Measurements from ENCODE around the gene GAS2. TPM values are rescaled to one million over a fixed set of nuclear protein-coding genes. Genes with fewer than 3 reads are reported as not detected.

Gene GAS2
- total and polyA plus RNA-seq, 2 of the 4 experiments (the other 2 are of a cell fraction): 0.51 to 0.90 TPM

GRCh38 chr11:22725079-22725478 is 58.7 kb downstream of the GAS2 start:
- POLR2A ChIA-PET (ENCODE audit: unreplicated experiment): no interaction called here
- ATAC-seq (ENCODE audit: low read depth): no peak
- no CpG with 5 or more reads among the region's 3 CpGs for whole genome bisulfite sequencing, 2 experiments (ENCODE audit: extremely low coverage in 2 of 2, insufficient read length in 1 of 2)

More at GRCh38 chr11:22725079-22725478, 58.7 kb downstream of the GAS2 start:
- dilution Hi-C loops (cut with HindIII; ENCODE audit: low sequenced_read_pairs, unreplicated experiment): no loop called here
- Histone ChIP-seq H3K4ac (ENCODE audit: low read depth, low read length) (no peak overlapping the region), H3K56ac (ENCODE audit: extremely low read depth, insufficient read depth, low read length) (no peak overlapping the region), H3K9ac (ENCODE audit: low read depth, low read length) (no peak overlapping the region), H2BK120ac (ENCODE audit: low read depth, low read length) (no peak overlapping the region), H2AFZ (replicated peaks; ENCODE audit: low read length, poor library complexity) (no peak overlapping the region), H3K4me3 (ENCODE audit: insufficient read depth, low read depth, low read length) (no peak overlapping the region), H2BK20ac (ENCODE audit: low read depth, low read length) (no peak overlapping the region), H3K4me2 (ENCODE audit: low read depth, low read length) (no peak overlapping the region), H3K27ac (ENCODE audit: insufficient read depth, low read length) (no peak overlapping the region), H3K14ac (replicated peaks; ENCODE audit: low read depth, low read length) (no peak overlapping the region), H2BK5ac (ENCODE audit: low read depth, low read length, poor library complexity, severe bottlenecking) (no peak overlapping the region), H4K5ac (ENCODE audit: low read depth, low read length) (no peak overlapping the region), H3K79me1 (ENCODE audit: low read depth in 1 of 2, low read length in 2 of 2) (no peaks in the 10 kb centered on the region), H3K9me3 (ENCODE audit: control insufficient read depth, insufficient read depth, low read length) (no peaks in the 10 kb centered on the region), H3K18ac (ENCODE audit: low read depth, low read length) (no peak overlapping the region), H2BK15ac (ENCODE audit: low read depth, low read length) (no peak overlapping the region), H4K8ac (ENCODE audit: low read depth in 2 of 2, low read length in 2 of 2) (no peak overlapping the region), H3K9me1 (ENCODE audit: insufficient read depth, low read length) (no peaks in the 10 kb centered on the region), H3K27me3 (ENCODE audit: control insufficient read depth, insufficient read depth, low read length) (no peaks in the 10 kb centered on the region), H2AK9ac (replicated peaks; ENCODE audit: low read depth, low read length, poor library complexity) (no peak overlapping the region), H2AK5ac (ENCODE audit: low read depth, low read length) (no peak overlapping the region), H4K91ac (ENCODE audit: insufficient read depth, low read depth, low read length) (no peak overlapping the region), H3K23ac (ENCODE audit: low read depth, low read length) (no peak overlapping the region), H3K36me3 (ENCODE audit: control insufficient read depth, insufficient read depth, low read length) (no peaks in the 10 kb centered on the region), H3K4me1 (ENCODE audit: control insufficient read depth, insufficient read depth, low read length) (no peaks in the 10 kb centered on the region), H4K20me1 (ENCODE audit: insufficient read depth, low read length) (no peaks in the 10 kb centered on the region)
- in situ Hi-C loops (cut with MboI; ENCODE audit: low sequenced_read_pairs): no loop called here
- TF ChIP-seq ELK1 (IDR thresholded peaks at IDR 0.05; ENCODE audit: borderline replicate concordance, low read depth, low read length): no peak
- TF ChIP-seq, protein P1, sequence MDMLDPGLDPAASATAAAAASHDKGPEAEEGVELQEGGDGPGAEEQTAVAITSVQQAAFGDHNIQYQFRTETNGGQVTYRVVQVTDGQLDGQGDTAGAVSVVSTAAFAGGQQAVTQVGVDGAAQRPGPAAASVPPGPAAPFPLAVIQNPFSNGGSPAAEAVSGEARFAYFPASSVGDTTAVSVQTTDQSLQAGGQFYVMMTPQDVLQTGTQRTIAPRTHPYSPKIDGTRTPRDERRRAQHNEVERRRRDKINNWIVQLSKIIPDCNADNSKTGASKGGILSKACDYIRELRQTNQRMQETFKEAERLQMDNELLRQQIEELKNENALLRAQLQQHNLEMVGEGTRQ (IDR thresholded peaks at IDR 0.05; ENCODE audit: low read depth, low read length): no peak
- no peak for TF ChIP-seq FOS (IDR thresholded peaks at IDR 0.05; ENCODE audit: low read depth, low read length)
- no peak for TF ChIP-seq MAFK (IDR thresholded peaks at IDR 0.05; ENCODE audit: low read depth, low read length)
- TF ChIP-seq SMC3 (IDR thresholded peaks at IDR 0.05; ENCODE audit: low read depth, low read length): no peak
- TF ChIP-seq NFE2L2 (IDR thresholded peaks at IDR 0.05; ENCODE audit: low read depth, low read length): no peak
- intact Hi-C loops (cut with micrococcal nuclease): no loop called here
- BruUV-seq (replicated peaks): no TSS peak
- DNase-seq: peak; percentile 1
- CTCF ChIA-PET: no interaction called here

Data from IMR-90 (cell line).